T47D (cell line): ENCODE measurements around the gene RUFY4.
A peak's percentile ranks its signal among the peaks of the same experiment; 100 is the strongest.
"Not testable (repeated sequence)": the region's sequence is repeated elsewhere in the genome, so short reads cannot be mapped to it uniquely, and the experiment has no call there.

Source experiments
- DNase-seq, 2 experiments: peaks; one replicate each; pipeline versions ENCODE4 v3.0.0 to v3.0.0-alpha.2; 2011 to 2012; ENCODE audit warnings: low read depth in 1 of 2, low spot score in 1 of 2
- JUND ChIP-seq: IDR thresholded peaks from 2 replicates; pipeline ENCODE4 v1.6.1; 2012; ENCODE audit warnings: low read depth
- in situ Hi-C: cut with HindIII; loops from 2 replicates; pipeline ENCODE4 v1.10.0; 2016; ENCODE audit warnings: low sequenced_read_pairs, low pct_unique_long_range_greater_than_20kb

RUFY4 gene, protein sequence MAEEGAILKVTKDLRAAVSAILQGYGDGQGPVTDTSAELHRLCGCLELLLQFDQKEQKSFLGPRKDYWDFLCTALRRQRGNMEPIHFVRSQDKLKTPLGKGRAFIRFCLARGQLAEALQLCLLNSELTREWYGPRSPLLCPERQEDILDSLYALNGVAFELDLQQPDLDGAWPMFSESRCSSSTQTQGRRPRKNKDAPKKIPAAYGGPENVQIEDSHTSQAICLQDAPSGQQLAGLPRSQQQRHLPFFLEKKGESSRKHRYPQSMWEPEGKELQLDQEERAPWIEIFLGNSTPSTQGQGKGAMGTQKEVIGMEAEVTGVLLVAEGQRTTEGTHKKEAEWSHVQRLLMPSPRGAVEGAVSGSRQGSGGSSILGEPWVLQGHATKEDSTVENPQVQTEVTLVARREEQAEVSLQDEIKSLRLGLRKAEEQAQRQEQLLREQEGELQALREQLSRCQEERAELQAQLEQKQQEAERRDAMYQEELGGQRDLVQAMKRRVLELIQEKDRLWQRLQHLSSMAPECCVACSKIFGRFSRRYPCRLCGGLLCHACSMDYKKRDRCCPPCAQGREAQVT

DNA sequence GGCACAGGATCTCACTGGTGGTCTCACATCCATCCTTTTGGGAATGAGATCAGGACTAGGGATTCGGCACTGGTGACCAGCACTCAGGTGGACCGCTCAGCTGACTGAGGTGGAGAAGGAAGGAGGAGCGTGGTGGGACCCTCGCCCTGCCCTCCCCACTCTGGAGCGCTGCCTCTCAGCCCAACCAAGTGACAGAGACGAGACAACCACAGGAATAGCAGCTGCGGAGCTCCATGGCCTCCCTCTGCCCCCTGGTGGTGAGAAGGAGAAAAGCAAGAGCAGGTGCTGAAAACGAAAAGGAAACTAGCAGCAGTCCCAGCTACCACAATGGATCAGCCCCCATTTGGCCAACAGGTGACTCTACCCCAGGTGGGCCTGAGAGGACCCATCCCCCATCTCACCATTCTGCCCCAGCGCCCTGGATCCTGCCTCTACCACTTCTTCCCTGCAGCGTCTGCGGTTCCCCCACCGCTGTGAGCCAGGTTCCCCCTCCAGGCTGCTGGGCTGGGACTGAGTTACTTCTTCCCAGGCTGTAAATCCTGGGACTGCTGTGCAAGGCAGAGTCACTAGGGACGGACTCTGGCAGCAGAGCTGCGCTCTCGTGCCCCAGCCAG is at the start of gene RUFY4:
RUFY4 (plus strand) TSS at position 533 of the 614 bp plus-strand sequence. CDS start 1,353 bp downstream, outside the sequence.
- peak; percentile 23 to 67 for DNase-seq
- in situ Hi-C loops: not testable (repeated sequence)

DNA sequence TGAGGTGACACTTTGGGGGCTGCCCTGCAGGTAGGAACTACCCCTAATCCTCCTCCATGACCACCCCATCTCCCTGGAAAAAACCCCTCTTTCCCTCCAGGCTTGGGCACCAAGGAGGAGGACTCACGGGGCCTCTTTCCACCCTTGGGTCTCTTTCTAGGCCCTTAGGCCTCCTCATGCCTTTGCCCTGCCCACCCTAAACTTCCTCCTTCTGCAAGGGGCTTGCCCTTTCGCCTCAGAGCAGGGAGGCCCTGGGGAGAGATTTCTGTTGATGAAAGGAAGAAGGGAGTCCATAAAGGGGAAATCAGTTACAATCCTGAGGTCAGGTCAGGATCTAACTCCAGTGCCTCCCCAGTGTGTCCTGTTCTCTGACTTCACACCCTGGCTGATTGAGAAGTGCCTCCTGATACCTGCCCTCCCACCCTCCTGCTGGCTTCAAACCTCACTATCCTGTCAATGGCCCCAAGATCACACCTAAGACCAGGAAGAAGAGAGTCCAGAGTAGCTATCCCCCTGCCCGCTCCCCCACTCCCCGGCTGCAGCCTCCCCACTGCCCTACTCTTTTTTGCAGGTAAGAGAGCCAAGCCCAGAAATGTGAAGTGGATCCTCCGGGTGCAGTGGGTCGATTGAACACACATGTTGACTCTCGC is 49.5 kb upstream of the RUFY4 start:
- DNase-seq: no peak
- in situ Hi-C loops: no loop called here
- TF ChIP-seq JUND: no peak

DNA sequence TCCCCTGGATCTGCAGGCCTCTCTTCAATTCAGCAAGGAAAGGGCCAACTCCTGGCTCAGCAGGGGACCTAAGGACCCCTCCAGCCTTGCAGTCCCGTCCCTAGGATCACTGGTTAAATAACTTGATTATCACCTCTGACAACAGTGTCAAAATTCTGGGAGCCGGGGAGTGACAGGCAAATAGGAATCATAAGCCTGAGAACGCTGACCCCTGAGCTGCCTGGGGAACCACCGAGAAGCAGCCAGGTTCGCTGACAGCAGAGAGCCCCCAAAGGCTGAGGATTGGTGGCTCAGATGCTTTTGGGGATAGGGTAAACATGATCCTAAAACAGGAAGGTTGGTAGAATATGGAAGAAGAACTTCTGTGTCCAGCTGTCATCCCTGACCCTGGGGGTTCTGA is 48.8 kb upstream of the RUFY4 start:
- no peak for TF ChIP-seq JUND
- in situ Hi-C loops: no loop called here
- DNase-seq: no peak

DNA sequence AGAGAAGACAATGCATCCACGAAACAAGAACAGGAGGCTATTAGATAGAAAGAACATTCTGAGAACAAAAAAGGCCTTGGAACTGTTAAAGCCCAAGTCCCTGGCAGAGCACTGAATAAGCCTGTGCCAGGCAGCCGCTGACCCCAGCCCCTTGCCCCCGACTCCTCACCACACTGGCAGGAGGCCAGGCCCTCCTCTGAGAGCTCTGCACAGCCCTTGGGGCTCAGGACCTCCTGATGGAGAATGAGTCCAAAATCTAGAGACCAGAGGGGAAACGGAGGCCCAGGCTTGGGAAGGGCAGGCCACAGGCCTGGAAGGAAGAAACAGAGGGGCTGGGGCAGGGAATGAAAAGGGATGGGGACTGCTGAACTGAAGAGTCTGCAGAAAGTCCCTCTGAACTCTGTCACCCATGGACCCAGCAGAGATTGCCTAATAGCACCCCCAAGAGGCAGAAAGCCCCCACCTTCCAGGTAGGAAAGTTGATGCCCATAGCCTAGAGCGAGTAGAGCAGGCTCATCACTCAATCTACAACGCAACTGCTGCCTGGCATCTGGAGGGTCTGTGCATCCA is 48.0 kb upstream of the RUFY4 start:
- no peak for DNase-seq
- in situ Hi-C loops: no loop called here
- no peak for TF ChIP-seq JUND

DNA sequence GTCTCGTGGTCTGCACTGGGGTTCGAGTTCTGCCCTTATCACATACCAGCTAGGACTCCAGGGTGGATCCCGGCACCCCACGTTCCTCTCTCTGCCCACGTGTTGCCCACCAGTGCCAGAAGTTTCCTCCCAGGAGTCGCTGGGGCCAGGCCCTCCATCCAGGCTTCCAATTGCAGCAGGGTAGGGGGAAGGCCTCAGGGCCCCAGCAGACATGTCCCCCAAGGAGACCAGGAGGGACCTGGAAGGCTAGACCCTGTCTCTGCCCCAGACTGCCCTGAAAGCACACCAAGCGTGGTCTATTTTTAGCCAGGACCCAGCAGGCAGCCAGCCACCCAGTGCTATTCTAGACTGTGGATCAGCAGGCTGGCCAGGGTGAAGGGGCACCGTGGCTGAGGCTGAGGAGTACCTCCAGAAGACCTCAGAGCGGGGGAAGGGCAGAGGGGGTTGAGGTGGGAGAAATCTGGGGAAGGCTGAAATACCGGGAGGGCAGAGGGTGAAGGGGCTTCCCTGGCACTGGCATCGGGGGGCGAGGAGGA is 47.4 kb upstream of the RUFY4 start:
- in situ Hi-C loops: no loop called here
- TF ChIP-seq JUND: no peak

DNA sequence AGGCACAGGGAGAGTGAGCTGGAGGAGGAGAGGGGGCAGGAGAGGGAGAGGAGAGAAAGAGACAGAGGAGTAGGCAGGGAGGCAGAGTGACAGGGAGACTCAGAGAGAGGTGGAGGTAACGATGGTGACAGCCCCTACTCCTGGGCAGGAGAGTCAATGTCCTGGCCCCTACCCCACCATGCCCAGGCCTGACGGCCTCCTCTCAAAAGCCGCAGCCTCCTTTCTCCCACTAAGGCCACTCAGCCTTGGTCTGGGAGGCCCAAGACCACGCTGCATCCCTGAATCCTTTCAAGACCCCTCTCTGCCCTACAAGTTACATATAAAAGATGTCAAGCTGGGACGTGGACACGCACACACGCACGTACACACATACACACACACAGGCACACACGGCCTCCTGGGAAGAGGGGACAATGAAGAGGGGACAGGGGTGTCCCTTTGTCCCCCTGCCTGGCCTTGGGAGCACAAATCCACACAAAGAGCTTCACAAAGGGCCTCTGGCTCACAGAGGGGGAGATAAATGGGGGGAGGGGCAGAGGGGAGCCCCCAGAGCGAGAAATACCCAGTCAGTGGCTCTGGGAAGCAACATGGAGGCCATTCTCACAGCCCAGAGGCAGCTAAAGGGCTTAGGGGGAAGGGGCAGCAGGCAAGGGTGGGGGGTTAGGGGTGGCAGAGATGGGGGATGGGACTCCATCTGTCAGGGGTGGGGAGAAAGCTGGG is 46.8 kb upstream of the RUFY4 start:
- in situ Hi-C loops: no loop called here
- DNase-seq: no peak
- no peak for TF ChIP-seq JUND

More for the DNA sequence above, 47.4 kb upstream of the RUFY4 start:
- DNase-seq: no peak

DNA sequence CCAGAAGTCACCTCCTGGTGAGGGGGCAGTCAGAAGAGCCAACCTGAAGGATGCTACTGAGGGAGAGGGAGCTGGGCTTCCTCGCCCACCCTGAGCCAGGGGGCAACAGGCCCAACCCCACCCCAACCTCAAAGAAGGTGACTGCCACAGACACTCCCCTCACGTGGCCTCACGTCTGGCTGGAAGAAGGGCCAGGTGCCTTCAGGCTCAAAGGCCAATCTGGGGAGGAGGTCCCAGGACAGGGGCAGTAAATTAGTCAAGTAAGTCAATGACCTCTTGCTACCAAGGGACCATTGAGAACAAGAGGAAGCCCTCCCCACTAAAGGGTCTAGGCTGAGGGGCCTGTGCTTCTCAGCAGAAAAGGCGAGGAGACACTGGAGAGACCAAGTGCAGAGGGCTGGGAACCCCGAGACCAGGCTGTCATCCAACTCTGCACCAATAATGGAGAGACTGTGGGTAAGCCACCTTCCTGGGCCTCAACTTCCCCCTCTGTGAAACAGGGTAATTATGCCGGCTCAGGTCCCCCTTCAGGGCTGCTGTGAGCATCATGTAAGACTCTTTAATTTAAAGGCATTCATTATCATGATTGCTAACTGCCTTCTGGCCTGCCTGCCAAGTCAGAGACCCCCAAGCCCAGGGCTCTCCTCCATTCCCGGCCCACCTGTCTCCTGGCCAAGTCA is 46.1 kb upstream of the RUFY4 start:
- no peak for DNase-seq
- in situ Hi-C loops: no loop called here
- TF ChIP-seq JUND: no peak

DNA sequence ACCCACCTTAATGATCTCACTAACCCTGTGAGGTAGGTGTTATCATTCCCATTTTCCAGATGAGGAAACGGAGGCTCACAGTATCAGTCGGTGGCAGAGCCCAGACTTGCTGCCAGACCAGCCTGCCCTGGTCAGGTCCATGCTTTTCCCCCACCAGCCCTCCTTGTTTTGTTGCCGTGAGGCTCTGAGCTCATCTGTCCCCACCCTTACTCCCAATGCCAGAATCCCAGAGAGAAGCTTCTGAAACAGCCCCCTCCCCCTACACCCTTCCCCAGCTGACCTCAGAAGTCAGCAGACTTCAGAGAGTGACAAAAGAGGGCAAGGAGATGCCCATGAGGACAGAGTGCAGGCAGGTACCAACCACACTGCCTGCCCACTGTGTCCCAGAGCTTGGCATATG is 45.4 kb upstream of the RUFY4 start:
- DNase-seq: no peak
- no peak for TF ChIP-seq JUND
- in situ Hi-C loops: no loop called here

DNA sequence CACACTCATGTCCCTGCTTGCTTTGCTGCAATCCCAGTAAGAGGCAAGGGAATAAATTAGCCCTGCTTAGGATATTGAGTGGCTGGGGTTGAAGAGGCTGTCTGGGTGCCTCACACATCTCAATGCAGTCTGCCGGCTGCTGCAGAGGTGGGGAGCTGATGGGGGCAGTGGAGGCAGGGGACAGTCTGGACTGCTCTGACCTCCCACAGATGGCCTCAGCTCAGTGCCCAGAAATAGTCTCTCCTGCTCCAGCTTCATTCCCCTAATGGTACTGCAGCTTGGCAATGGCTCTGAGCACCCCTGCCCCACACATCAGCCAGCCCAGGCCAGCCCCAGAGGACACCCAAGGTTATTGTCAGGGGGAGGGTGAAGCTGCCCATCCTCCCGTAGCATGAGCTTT is 44.7 kb upstream of the RUFY4 start:
- in situ Hi-C loops: no loop called here
- no peak for TF ChIP-seq JUND
- DNase-seq: no peak

DNA sequence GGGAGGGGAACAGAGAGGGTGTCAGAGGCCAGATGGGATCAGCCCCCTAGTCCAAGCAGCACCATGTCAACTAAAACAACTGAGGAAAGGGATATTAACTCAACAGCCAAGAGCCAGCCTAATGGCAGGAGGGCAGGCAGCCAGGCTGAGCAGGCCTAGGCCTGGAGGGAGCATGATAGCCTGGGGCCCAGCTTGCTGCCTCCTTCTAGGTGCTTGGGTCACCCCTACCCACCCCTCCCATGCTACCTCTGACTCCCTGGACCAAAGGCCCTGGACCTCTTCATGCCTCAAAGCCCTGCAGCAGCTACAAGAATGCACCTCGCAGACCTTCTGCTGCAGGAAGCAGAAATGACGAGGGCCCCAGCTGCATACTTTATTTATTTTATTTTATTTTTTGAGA is 44.2 kb upstream of the RUFY4 start:
- in situ Hi-C loops: no loop called here
- no peak for TF ChIP-seq JUND

DNA sequence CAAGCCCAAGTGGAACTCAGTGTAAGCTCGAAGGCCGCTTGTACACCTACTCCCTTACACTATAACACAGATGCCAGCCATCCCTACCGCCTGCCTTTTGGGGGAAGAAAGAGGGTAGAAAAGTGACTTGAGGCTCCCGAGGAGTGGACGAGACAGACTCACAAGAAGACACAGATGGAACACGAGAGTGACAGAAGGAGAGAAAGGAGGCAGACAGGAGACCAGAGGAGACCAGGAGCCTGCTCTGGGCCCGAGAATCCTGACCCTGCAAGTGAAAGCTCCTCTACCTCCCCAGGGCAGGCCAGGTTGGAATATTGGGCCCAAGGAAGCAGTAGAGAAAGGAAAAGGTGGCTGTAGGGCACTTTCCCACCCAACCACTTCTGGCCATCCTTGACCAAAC is 42.8 kb upstream of the RUFY4 start:
- in situ Hi-C loops: no loop called here
- no peak for TF ChIP-seq JUND
- DNase-seq: no peak

More for the DNA sequence above, 44.2 kb upstream of the RUFY4 start:
- no peak for DNase-seq
